ENCODE measurements around the gene NHERF2.

GRCh38 chr16:1985466-1986150 is 41.1 kb upstream of the NHERF2 start:
- TF ChIP-seq CTCF (IDR thresholded peaks at IDR 0.05) (no peak), POLR2A (IDR thresholded peaks at IDR 0.05) (no peak)
